ENCODE measurements around the gene PITHD1. TPM values are rescaled to one million over a fixed set of nuclear protein-coding genes. Genes with fewer than 3 reads are reported as not detected.
"Not testable (repeated sequence)": the region's sequence is repeated elsewhere in the genome, so short reads cannot be mapped to it uniquely, and the experiment has no call there.

The PITHD1 gene
- total RNA-seq, 1 donor from 2014 or later: 43.8 TPM

DNA sequence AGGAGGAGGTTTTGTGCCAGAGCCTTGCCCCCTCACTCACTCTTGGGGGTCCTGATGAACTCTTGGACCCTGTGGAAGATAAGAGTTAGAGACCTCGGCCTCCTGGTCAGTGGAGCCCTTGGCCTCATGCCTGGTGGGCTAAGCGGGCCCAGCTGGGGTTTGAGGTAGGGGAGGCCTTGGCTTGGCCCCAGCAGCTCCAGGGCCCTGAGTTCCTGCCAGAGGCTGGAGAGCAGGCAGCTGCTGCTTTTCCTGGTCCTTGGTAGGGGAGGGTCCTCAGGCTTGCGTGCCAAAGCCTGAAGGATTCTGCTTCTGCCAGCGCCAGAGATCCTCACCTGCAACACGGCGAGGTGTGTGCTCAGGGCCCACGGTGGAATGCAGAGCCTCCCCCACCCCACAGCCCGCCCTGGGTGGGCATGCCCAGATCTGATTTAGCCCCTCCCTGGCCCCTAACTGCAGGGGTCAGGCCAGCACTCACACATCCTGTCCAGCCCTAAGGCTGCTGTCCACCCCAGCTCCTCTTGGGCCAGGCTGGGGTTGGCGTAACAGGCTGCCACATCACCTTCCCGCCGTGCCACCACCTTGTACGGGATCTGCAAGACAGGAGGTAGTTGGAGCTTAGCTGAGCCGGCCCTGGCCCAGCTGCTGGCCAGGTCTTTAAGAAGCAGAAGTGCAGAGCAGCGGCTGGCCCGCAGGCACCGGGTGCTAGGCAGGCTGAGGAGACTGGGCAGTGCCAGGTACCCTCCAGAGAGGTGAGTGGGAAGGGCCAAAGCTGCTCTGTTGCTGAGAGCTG, 17.7 kb downstream of the PITHD1 start:
- DNase-seq (no peak), ATAC-seq (ENCODE audit: poor library complexity) (no peak)
- intact Hi-C loops (cut with DNase I): no loop called here

GRCh38 chr1:23796466-23797271, 18.5 kb downstream of the PITHD1 start:
- DNase-seq (no peak), ATAC-seq (ENCODE audit: poor library complexity) (no peak)
- intact Hi-C loops (cut with DNase I): no loop called here

DNA sequence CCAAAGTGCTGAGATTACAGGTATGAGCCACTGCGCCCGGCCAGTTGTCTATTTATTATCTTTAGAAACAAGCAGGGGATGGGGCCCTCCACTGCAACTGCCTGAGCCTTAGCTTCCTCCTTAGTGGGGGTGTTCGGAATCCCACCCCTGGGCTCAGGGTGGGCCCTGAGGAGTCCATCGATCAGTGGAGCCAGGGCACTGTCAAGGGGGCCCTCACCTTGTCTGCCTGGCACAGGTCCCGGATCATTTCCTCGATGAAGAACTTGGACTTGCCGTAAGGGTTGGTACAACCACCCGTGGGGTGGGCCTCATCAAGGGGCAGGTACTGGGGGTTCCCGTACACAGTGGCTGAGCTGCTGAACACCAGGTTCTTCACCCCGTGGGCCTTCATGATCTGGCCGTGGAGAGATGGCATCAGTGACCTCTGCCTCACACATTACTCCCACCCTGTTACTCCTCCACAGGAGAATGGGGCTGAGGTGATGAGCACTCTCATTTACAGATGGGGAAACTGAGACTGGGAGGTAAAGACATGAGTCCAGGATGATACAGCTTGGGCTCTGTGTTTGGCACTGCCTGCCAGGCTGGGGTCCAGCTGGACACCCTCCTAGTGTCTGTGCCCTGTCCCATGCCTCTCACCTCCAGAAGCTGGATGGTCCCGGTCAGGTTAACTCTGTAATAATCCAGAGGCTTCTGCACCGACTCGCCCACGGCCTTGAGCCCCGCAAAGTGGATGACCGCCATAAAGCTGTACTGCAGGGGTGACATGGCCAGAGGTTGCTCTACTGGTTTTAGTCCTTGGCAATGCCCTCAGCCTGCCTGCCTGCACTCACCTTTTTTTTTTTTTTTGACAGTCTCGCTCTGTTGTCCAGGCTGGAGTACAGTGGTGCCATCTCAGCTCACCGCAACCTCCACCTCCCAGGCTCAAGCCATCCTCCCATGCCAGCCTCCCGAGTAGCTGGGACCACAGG, 19.5 kb downstream of the PITHD1 start:
- ATAC-seq (ENCODE audit: poor library complexity): no peak
- no peak for DNase-seq
- intact Hi-C loops (cut with DNase I): no loop called here

- intact Hi-C loops (cut with DNase I): no loop called here
- ATAC-seq (ENCODE audit: poor library complexity) (no peak), DNase-seq (no peak)
These were observed 20.5 kb downstream of the PITHD1 start for GRCh38 chr1:23798662-23799142.

- DNase-seq (no peak), ATAC-seq (ENCODE audit: poor library complexity) (no peak)
- intact Hi-C loops (cut with DNase I): no loop called here
These were observed 21.0 kb downstream of the PITHD1 start for GRCh38 chr1:23799255-23799569.

DNA sequence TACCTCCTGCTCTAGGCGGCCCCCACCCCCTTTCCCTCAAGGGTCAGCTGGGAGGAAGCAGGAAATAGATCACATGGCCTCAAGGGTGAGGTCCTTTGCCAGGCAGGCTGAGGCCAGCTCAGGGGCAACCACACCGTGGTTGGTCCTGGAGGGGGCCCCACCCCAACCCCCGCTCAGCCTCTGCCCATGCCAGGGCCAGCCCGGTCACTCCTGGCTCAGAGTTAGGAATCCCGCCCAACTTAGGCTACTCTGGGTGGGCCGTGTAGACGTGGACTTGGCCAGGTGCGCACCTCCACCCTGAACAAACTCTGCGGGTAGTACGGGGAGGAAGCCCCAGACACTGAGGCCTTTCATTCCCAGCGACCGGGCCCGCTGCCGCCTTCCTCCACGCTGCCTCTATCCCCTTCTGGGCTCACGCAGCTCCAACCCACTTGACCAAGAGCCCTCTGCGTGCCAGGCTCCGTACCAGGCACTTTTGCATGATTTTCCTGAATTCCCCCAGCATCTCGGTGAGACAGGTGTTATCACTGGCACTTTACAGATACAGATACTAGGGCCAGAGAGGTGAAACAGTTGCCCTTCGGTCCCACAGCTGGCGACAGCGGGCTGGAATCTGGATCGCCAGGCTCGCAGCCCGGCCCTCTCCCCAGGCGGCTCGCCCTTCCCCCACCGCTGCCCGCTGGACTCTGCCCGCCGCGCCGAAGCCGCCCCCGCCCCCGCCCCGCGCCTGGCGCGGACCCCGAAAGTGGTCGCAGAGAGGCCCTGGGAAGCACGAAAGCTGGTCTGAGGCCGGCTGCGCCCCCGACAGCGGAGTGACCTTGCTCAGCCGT, 21.6 kb downstream of the PITHD1 start:
- DNase-seq (peak; percentile 59), ATAC-seq (ENCODE audit: poor library complexity) (peak; percentile 42)
- intact Hi-C loops (cut with DNase I): no loop called here

DNA sequence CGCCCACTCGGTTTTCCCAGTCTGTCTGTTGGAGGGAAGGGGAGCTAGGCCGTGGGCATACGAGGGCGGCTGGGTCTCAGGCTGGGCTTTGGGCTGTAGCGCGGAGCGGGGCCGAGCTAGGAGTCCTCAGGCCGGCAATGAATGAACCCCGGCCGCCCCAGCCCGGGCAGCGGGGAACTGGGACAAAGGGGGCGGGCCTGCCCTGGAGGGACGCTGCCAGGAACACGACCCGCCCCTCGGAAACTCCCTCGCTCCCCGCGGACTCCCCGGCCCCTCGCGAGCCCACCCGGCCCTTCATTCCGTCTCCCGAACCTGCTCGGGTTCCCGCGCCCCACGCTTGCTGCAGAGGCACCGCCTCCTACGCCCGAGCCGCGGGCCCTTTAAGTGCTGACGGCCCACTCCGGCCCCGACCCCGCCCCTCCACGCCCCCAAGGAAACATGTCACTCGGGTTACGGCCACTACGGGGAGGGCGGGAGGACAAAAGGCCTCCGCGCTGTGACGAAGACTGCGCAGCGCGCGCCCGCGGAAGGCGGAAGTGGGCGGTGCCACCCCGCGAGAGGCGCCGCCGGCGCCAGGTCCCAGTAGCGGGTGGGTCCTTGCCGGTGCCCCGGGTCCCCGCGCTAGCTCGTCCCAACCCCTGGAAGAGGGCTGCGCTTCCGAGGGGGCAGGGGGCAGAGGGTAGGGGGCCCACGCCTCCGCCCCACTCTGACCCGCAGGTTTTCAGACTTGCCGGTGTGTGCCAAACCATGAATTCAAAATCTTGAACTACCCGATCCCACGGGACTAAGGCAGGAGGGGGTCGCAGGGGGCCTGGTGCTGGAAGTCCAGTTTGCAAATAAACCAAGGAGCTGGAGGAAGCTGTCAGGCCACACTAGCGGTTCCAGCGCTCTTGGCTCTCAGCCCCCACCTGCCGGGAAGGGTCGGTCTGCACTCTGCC, 22.5 kb downstream of the PITHD1 start, which contains the start of gene GALE:
Gene GALE, minus strand, starts transcription at position 355 of the 938 bp plus-strand sequence. CDS start 1,747 bp downstream, outside the sequence.
- peak; percentile 98 for DNase-seq
- intact Hi-C loops (cut with DNase I): no loop called here
- ATAC-seq (ENCODE audit: poor library complexity): peak; percentile 97

- ATAC-seq (ENCODE audit: poor library complexity): no peak
These were observed 23.1 kb downstream of the PITHD1 start for GRCh38 chr1:23801338-23801748.

GRCh38 chr1:23801876-23802275, 23.7 kb downstream of the PITHD1 start:
- intact Hi-C loops (cut with DNase I): no loop called here
- no peak for ATAC-seq (ENCODE audit: poor library complexity)

More at GRCh38 chr1:23801338-23801748, 23.1 kb downstream of the PITHD1 start:
- intact Hi-C loops (cut with DNase I): no loop called here
- no peak for DNase-seq

DNA sequence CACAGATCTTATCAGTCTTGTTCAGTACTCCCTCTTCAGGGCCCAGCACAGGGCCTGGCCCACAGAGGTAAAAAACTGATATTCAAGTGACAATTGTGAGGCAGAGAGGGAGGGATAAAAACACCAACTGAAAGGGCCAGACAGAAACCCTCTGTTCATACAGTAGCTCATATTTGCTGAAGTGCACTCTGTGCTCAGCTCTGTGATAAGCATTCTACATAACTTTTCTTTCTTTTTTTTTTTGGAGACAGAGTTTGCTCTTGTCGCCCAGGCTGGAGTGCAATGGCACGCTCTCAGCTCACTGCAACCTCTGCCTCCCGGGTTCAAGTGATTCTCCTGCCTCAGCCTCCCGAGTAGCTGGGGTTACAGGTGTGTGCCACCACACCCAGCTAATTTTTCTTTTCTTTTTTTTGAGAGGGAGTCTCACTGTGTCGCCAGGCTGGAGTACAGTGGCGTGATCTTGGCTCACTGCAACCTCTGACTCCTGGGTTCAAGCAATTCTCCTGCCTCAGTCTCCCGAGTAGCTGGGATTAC, 24.7 kb downstream of the PITHD1 start:
- intact Hi-C loops (cut with DNase I); DNase-seq; ATAC-seq (ENCODE audit: poor library complexity): not testable (repeated sequence)

More at GRCh38 chr1:23801876-23802275, 23.7 kb downstream of the PITHD1 start:
- DNase-seq: no peak

DNA sequence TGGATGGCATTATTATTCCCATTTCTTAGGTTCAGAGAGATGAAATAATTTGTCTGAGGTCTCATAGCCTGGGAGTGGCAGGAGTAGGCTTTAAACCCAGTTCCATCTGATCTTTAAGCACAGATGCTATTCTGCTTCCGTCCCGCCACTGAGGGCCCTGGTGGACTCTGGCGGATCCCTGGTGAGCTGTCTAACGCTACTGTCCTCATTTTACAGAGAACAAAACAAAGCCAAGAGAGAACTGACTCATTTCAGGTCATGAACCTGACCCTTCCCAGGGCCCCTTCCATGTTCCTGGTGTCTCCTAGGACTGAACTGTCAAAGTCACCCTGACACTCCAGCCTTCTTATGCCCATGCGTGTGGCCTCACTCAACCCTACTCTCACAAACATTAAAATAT, 25.5 kb downstream of the PITHD1 start:
- intact Hi-C loops (cut with DNase I): no loop called here
- DNase-seq: no peak
- no peak for ATAC-seq (ENCODE audit: poor library complexity)

DNA sequence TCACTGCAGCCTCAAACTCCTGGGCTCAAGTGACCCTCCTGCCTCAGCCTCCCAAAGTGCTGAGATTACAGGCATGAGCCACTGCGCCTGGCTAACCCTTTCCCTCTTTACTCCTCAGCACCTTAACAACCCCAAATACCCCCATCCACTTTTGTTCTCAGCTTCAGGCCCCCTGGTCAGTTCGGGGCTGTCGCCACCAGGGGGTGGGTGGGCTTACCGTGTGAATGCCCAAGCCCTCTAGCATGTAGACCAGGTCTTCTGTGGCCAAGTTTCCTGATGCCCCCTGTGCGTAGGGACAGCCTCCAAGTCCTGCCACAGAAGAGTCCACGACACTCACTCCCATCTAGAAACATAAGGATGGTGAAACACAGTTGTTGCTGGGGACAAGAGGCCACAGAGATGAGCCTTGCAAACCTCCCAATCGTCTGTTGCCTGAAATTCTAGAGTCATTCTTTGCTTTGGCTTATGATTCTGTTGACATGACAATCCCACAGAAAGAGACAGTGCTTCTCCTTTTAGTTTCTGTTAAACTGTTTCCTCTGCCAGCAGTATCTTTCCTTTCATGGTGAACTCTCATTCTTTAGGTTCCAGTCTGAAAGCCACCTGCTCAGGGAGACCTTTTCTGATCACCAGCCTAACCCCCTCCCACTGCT, 26.1 kb downstream of the PITHD1 start:
- intact Hi-C loops (cut with DNase I): no loop called here
- DNase-seq: no peak
- ATAC-seq (ENCODE audit: poor library complexity): no peak

GRCh38 chr1:23805025-23805424, 26.8 kb downstream of the PITHD1 start:
- no peak for ATAC-seq (ENCODE audit: poor library complexity)
- DNase-seq: no peak
- intact Hi-C loops (cut with DNase I): loop anchor here (5.0 kb wide), 1 partner anchor 62 kb away; the partner anchor contains the start of gene FUCA1

- intact Hi-C loops (cut with DNase I): loop anchor here (5.0 kb wide), 1 partner anchor 61 kb away; the partner anchor contains the start of gene FUCA1
- ATAC-seq (ENCODE audit: poor library complexity) (no peak), DNase-seq (no peak)
These were observed 28.1 kb downstream of the PITHD1 start for GRCh38 chr1:23806280-23806679.

DNA sequence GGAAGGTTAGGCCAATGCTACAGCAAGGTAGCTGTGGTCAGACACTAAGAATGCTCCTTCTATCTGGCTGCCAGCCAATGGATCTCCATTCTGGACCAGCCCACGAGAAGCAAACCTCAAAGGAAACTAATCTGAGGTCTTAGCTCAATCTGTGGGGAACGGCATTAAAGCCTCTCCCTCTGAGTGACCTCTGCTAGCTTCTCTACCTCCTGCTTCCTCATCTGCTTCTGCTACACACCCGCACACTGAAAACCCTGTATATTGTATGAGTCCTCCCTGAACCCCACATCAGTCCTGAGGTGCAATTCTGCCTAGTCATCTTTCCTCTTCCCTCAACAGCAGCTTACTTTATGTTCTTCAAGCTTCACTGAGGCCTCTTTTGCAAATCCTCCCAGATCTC, 29.2 kb downstream of the PITHD1 start:
- ATAC-seq (ENCODE audit: poor library complexity) (no peak), DNase-seq (no peak)
- intact Hi-C loops (cut with DNase I): loop anchor here (5.0 kb wide), 1 partner anchor 60 kb away; the partner anchor contains the start of gene FUCA1

DNA sequence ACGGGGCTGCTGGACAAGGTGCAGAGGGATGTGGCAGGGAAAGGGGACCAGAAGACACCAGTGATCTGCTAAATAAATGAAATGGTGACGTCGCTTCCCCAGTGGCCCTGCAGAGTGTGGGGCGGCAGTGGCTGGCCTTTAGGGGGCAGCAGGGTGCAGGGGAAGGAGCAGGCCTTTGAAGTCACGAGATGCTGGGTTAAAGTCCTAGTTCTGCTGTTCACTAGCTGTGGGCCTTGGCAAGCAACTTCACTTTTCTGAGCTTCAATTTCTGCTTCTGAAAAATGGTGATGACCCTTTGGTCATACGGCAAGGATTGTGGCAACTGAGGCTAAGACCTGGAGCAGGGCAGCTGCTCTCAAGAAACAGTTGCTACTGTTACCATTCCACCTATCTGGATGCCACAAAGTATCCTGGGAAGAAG, 31.5 kb downstream of the PITHD1 start:
- intact Hi-C loops (cut with DNase I): loop anchor here (5.0 kb wide), 1 partner anchor 58 kb away; the partner anchor contains the start of gene FUCA1
- DNase-seq (peak; percentile 75), ATAC-seq (ENCODE audit: poor library complexity) (peak; percentile 92)
